UCSD-AML1 (cell line): ENCODE measurements around the gene CHCHD6.
A peak's percentile ranks its signal among the peaks of the same experiment; 100 is the strongest.

Experiments
- DNase-seq: peaks from one replicate; lab custom pipeline; 2025; ENCODE audit not compliant: unreplicated experiment; lab: John Stamatoyannopoulos, UW

Gene CHCHD6

GRCh38 chr3:126668450-126669401, 35.3 kb upstream of the CHCHD6 start:
- no peak for DNase-seq

- DNase-seq = no peak
These were observed 32.5 kb upstream of the CHCHD6 start for GRCh38 chr3:126671521-126671920.

GRCh38 chr3:126672340-126672739, 31.7 kb upstream of the CHCHD6 start:
- no peak for DNase-seq

DNA sequence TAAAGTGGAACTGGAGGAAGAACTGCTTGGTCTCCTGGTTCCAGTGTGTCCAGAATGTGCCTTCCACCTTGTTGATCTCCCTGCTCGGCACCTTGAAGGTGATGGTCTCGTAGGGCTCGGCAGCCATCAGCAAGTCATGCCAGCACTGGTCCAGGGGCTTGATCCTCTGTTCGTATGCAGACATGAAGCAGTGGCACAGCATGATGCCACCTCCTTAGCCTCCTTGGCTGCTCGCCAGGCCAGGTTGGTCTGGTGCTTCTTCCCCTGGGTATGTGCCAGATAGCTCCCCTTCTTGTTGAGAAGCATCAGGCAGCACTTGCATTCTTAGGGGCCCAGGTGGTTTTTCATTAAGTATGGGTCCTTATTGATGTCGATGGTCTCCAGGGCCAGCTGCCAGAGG, 31.3 kb upstream of the CHCHD6 start:
- DNase-seq = no peak

GRCh38 chr3:126676919-126677705, 26.9 kb upstream of the CHCHD6 start:
- DNase-seq = no peak

GRCh38 chr3:126677862-126678503, 26.1 kb upstream of the CHCHD6 start:
- DNase-seq = no peak

GRCh38 chr3:126678693-126679317, 25.2 kb upstream of the CHCHD6 start:
- DNase-seq = peak; percentile 48

DNA sequence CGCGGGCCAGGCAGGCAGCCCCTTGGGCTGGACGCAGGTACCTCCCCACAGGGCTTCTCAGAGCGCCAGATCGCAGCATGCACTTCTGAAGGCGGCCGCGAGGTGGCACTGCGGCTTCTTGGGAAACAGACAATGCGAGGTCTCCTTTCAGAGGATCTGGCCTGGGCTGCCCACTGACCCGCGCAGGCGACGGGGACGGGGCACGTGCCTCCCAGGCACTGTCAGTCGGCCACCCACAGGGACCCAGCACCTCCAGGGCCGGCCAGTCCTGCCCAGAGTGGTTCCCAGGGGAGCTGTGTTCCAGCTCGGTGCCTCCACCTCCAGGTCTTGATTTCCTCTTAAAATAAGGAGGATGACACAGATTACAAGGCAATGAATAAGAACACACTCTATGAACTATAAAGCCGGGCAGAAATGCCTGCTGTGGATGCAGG, 24.7 kb upstream of the CHCHD6 start:
- peak; percentile 76 for DNase-seq

DNA sequence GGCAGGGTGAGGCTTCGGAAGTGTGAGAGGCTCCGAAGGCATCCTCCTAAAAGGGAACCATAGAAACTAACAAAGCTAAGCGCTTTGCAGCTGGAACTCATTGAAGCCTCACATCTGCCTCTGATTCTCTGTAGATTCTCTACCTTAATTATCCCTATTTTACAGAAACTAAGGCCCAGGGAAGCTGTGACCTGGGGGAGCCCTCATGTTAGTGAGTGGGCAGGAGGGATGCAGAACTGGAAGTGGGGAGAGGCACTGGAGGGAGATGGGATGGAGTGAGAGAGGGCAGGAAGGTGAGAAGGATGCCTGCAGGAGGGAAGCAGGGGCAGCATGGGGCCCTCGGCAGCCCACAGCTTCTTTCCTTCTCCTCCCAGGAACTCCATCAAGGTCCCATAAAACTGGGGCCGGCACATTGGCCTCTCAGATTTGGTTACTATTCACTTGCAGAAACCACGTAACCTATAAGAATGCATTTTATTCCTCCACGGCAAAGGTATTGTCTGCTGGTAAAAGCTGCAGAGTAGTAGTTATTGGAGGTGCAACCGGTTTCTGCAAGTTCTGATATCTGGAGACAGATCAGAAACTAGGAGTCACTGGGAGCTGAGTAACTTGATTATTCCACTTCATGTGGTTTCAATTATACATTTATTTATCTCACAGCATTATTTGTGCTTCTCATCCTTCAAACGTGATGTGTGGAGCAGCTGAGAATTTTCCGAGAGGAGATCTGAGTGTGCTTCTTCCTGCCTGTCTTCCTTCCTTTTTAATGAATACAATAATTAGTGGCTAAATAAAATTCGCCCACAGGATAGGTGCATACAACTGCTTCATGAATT, 24.0 kb upstream of the CHCHD6 start:
- no peak for DNase-seq

DNA sequence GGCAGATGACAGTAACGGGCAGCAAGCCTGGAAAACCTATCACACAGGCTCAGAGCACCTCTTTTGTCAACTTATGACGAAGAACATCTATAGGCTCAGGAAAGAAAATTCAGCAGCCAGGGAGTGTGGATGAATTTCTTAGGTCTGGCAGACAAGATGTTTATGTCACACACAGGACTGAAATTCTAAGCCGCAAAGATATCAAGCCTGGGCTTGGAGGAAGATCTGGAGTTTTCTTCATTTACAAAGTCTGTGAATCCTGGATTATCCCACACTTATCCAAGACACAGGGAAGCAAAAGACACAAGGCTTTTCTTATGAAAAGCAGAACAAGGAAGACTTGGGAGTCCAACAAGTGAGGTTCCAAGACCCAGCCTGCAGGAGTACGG, 23.4 kb upstream of the CHCHD6 start:
- DNase-seq = no peak

DNA sequence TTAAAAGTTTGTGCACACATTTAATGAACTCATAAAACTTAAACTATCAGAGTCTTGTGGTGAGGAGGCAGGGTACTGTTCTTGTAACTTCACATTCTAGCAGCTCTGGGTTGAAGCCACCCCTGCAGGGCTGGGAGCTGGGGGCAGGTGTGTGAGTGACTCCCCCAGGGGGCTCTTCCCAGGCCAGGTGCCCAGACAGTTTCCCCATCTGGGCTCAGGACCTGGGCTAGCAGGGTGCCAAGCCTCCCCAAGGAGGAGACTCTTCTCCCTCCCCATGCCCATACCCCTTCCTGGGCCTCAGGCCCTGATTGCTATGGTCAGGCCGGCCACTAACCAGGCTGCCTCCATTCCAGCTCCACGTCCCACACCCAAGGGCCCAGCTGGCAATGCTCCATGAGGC, 22.0 kb upstream of the CHCHD6 start:
- no peak for DNase-seq

DNA sequence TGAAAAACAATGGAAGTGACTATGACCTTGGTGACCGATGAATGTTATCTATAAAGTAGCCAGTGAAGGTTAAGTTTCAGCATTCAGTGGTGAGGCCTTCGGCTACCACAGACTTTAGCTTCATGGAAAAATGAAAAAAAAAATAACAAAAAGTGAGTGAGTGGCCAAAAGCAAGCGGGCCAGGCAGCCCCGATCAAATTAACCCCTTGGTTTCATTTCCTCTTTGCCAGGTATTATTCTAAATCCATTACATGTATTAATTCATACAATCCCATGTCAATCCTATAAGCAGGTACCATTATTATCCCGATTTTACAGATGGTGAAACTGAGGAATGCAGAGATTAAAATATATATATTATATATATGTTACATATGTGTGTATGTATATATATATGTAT, 21.0 kb upstream of the CHCHD6 start:
- DNase-seq = no peak

DNA sequence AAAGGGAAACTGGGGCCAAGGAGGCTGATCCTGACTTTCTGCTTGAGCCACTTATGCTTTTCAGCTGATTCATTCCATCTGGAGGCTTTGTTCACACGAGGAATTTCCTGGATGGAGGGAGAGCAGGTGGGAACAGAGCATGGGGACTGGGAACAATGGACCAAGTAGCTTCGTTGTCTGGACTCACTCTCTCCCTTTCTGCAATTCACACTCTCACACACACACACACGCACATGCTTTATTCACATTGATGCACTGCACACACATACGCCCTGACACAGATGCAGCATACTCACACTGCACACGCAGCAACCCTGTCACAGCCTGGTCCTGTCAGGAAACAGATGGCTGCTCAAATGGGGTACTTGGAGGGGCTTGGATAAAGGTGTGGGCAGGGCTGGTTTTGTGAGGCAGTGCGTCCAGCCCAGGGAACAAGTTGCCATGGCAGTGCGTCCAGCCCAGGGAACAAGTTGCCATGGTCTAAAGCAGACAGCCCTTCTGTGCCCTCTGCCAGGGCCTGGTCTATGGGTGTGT, 19.8 kb upstream of the CHCHD6 start:
- no peak for DNase-seq

GRCh38 chr3:126685021-126685420, 19.0 kb upstream of the CHCHD6 start:
- DNase-seq = no peak

DNA sequence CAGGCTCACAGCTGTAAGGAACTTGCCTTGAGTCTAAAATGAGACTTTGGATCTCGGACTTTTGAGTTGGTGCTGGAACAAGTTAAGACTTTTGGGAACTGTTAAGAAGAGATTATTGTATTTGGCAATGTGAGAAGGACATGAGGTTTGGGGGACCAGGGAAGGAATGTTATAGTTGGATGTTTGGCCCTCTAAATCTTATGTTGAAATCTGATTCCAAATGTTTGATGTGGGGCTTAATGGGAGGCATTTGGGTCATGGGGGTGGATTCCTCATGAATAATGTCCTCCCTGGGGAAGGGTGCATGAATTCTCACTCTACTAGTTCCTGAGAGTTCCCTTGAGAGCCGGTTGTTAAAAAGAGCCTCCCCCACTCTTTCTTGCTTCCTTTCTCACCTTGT, 18.5 kb upstream of the CHCHD6 start:
- DNase-seq = no peak

DNA sequence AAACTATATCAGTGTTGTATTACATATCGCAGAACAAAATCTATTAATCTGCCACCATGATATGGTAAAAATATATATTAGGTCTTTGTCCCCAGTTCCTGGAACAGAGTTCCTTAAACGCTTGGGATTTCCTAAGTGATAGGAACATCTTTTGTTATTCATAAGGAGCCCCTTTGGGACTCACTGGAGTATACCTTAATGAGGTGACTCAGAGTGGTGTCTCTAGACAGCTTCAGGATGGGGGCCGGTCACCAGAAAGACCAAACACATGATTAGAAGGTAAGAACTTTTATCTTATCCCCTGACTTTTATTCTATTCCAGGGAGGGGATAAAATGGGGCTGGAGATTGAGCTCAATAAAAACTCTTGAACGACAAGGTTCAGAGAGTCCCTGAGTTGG, 12.3 kb upstream of the CHCHD6 start:
- DNase-seq = no peak

DNA sequence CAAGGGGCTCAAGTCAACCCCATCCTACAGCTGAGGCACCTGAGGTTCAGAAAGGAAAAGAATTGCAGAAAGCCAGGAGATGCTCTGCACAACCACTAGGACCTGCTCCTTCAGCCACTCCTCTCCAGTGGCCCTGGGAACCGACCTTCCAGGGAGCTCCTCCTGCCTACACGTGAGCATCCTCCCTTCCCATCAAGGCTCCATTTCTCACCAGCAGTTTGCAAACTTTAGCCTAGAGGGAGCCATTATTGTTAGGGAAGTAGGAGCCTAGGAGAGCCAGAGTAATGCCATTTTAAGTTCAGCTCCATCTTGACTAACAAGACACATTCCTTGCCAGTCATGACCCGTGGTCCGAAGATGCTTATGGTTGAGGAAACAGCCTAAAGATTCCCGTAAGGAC, 11.2 kb upstream of the CHCHD6 start:
- DNase-seq = no peak

DNA sequence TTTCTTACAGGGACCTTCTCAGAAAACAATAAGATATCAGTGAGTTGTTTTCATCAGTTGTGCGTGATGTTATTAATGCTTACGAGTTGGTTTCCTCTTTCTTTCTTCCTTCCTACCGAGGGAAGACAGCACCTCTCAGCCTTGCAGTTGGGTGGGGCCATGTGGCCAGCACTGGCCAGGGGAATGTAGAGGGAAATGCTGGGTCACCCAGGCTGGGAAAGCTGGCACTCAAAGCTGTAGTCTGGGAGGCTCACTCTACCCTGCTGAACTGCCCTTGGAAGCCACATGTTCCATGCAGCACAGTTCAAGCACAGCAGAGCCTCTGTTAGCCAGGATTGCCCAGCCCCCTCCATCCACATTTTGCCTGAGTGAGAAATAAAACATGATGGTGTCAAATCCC, 10.1 kb upstream of the CHCHD6 start:
- DNase-seq = no peak

DNA sequence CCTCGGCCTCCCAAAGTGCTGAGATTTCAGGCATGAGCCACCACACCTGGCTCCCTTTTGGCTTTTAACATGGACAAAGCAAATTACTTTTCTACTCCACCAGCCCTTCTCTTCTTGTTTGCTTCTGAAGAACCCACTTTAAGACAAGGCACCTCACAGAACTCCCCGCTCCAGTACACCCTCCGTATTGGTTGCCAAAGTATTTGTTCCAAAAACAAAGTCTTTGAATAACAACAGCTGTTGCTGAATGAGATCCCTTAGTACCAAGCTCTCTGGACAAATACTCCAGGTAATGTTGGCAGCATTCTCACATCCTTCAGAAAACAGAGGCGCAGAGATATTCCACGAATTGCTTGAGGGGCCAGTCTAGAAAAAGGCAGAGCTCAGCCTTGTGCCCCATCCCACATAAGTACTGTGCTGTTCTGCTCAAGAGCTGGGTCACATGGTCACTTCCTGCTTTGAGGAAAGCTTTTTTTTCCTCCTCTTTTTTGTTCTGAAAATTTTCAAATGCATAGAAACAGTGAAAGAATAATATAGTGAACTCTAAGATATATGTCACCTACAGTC, 7.3 kb upstream of the CHCHD6 start:
- DNase-seq = no peak

DNA sequence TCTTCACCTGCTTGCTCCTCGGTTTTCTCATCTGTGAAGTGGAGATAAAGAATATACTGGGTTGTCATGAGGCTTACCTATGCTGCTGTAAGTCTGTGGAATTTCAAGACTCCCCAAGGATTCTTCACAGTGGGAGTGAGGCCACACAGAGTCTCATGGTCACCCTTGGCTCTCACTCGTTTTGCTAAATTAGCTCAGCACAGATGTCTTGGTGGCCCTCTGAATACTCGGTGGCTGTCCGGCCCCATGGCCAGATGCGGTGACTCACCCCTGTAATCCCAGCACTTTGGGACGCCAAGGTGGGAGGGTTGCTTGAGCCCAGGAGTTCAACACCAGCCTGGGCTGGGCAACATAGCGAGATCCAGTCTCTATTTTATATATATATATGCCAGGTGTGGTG, 5.0 kb upstream of the CHCHD6 start:
- DNase-seq = no peak
